Measurements from ENCODE around the gene PHF20.
"Not testable (repeated sequence)": the region's sequence is repeated elsewhere in the genome, so short reads cannot be mapped to it uniquely, and the experiment has no call there.

Gene PHF20

DNA sequence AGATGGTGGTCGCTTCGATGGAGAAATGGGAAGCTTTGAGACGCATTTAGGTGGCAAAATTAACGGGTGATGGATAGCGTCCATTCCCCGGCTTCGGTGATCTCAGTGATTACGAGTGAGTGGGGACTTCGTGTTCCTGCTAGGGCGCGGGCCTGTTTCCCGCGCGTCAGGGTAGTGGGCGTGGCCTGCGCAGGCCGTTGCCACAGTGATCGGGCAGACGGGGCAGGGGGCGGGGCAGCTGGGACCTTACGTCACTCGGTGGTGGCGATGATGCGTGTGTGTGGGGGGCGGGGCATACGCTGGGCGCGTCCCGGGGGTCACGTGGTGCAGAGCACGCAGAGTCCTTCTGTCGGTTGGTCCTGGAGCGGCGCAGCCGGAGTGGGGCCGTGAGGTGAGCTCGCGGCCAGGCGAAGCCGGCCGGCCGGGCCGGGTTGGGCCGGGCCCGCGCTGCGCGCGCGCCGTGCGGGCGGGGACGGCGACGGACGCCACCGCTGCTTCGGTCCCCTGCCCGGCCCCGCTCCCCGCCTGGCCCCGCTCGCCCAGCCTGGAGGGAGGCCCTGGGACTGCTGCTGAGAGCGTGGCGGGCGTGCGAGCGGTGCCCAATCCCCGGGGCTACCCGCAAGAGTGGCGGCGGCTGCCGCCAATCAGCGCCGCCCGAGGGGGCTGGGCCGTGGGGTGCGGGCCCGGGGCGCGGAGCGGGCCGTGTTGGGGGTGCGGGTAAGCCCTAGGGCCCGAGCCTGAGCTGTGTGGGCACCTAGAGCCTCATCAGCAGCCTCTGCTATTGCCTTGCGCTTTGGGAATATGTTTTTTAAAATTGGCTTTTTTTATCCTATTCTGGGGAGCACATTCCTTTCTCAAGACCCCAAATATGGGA, at the start of gene PHF20:
TSS of gene PHF20 (plus strand) at position 327 of the 874 bp plus-strand sequence. CDS start 29,508 bp downstream, outside the sequence.
- DNase-seq (ENCODE audit: insufficient read length, low spot score) (peak; percentile 87), FAIRE-seq (no peak)
- TF ChIP-seq CTCF (IDR thresholded peaks at IDR 0.05; ENCODE audit: insufficient read depth, missing control alignments): no peak

DNA sequence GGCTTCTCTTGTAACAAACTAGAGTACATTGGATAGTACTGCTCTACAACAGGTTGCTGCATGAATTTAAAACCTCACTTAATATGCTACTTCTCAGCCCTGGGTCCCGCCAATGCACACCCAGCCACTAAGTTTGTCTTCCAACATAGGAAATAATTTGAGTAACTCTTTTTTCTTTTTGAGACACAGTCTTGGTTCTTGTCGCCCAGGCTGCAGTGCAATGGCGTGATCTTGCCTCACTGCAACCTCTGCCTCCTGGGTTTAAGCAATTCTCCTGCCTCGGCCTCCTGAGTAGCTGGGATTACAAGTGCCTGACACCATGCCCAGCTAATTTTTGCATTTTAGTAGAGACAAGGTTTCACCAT, 48.6 kb upstream of the PHF20 start:
- FAIRE-seq; DNase-seq (ENCODE audit: insufficient read length, low spot score): not testable (repeated sequence)

DNA sequence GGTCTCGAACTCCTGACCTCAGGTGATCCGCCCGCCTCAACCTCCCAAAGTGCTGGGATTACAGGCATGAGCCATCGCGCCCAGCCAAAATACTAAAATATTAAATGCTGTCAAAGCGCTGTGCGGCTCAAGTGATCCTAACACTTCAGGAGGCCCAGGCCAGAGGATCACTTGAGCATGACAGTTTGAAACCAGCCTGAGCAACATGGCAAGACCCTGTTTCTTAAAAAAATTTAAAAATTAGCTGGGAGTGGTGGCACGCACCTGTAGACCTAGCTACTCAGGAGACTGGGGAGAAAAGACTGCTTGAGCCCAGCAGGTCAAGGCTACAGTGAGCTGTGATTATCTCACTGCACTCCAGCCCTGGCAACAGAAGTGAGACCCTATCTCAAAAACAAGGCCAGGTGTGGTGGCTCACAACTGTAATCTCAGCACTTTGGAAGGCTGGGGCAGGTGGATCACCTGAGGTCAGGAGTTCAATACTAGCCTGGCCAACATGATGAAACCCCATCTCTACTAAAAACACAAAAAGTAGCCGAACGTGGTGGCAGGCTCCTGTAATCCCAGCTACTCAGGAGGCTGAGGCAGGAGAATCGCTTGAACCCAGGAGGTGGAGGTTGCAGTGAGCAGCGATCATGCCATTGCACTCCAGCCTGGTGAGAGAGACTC, 48.0 kb upstream of the PHF20 start:
- not testable (repeated sequence) for DNase-seq (ENCODE audit: insufficient read length, low spot score); FAIRE-seq

DNA sequence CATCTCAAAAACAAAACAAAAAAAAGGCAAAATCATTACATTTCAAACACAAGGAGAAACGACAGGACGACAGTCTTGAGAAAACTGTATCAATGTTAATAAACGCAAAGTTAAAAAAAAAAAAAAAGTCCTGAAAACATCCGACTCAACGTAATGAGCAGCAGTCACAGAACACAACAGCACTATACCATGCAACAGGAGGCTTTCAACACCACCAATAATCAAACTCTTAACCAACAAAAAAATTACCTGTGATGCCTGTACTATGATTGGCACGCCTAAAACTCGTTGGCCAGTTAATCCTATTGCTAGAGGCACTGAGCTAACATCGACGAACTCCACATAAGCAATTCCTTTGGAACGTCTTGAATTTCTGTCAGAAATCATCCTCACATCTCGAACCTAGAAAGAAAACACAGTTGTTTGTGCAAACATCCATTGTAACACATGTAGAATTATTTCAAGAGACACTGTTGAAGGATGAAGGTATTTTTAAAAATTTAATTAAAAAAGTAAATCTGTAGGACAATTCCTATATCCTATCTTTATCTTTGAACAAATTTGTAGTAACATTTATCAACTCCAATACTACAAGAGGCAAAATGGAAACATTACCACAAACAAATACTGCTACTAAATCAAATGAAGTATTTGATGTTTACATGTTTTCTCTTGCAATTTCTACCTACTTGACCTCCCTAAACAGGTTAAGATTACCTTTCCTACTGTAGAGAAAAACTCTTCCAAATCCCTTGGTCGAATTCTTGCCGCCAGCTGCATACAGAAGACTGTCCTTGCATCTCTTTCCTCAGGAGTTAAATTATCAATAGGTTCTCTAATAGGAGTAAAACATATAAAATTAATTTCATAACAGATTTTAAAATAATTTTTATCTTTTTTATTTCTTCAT, 47.2 kb upstream of the PHF20 start:
- no peak for FAIRE-seq
- no peak for TF ChIP-seq CTCF (IDR thresholded peaks at IDR 0.05; ENCODE audit: insufficient read depth, missing control alignments)
- DNase-seq (ENCODE audit: insufficient read length, low spot score): no peak

GRCh38 chr20:35726842-35727711, 44.7 kb upstream of the PHF20 start:
- FAIRE-seq (no peak), DNase-seq (ENCODE audit: insufficient read length, low spot score) (no peak)
- no peak for TF ChIP-seq CTCF (IDR thresholded peaks at IDR 0.05; ENCODE audit: insufficient read depth, missing control alignments)

- DNase-seq (ENCODE audit: insufficient read length, low spot score) (no peak), FAIRE-seq (no peak)
- TF ChIP-seq CTCF (IDR thresholded peaks at IDR 0.05; ENCODE audit: insufficient read depth, missing control alignments): no peak
Measured at GRCh38 chr20:35729283-35729807, 42.5 kb upstream of the PHF20 start.

DNA sequence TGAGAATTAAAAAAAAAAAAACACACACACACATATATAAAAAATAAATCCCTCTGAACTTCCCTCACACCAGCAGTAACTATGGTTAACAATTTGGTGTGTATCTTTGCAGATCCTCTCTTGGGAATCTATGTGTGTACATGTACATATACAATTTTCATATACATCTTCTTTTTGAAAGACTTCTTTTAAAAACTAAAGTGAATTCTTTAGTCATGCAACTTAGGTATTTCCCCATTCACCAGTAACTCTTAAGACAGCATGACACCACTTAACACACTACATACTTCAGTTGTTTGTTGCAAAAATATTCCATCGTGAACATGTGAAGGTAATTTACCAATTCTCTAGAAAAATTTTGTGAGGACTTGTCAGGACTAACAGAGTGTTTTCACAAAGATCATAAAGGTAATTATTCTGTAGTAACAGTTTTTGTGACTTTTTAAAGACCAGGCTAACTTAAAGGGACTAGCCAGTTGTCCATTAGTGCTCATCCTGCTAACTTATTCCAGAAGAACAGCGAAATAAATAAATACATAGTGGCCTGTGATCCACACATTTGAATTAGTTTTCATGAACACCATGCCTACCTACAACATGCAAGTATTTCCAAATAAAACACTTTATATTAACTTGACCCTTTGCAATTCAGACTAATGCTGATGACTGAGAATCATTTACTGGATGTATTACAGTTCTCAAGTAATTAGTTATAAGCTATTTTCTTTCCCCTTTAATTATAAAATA, 41.8 kb upstream of the PHF20 start:
- no peak for FAIRE-seq
- no peak for TF ChIP-seq CTCF (IDR thresholded peaks at IDR 0.05; ENCODE audit: insufficient read depth, missing control alignments)

More for the DNA sequence above, 41.8 kb upstream of the PHF20 start:
- no peak for DNase-seq (ENCODE audit: insufficient read length, low spot score)
